Dendritic cell treated with granulocyte-macrophage colony-stimulating factor and Interleukin-4, amounts not matched to agents 40 ng/mL and 50 ng/mL, for 4 days (primary cell): ENCODE data around the gene EVA1C.
A peak's percentile ranks its signal among the peaks of the same experiment; 100 is the strongest.
"Not testable (repeated sequence)": the region's sequence is repeated elsewhere in the genome, so short reads cannot be mapped to it uniquely, and the experiment has no call there.

ENCODE experiments used
- H3K27ac Mint-ChIP-seq: one replicate; pipeline ENCODE4 v1.8.0; 2022; ENCODE audit warnings: mild to moderate bottlenecking, mixed read lengths
- H3K27me3 Mint-ChIP-seq: one replicate; pipeline ENCODE4 v1.8.0; 2022; ENCODE audit warnings: mild to moderate bottlenecking, mixed read lengths
- H3K36me3 Mint-ChIP-seq: one replicate; pipeline ENCODE4 v1.8.0; 2022; ENCODE audit warnings: low read depth, mixed read lengths
- H3K4me1 Mint-ChIP-seq: one replicate; pipeline ENCODE4 v1.8.0; 2022; ENCODE audit warnings: low read depth, mixed read lengths
- H3K4me3 Mint-ChIP-seq: one replicate; pipeline ENCODE4 v1.8.0; 2022; ENCODE audit warnings: mild to moderate bottlenecking, moderate library complexity, mixed read lengths
- H3K9me3 Mint-ChIP-seq: one replicate; pipeline ENCODE4 v1.8.0; 2022; ENCODE audit warnings: mixed read lengths
- intact Hi-C: fragments of 100-400 bp; cut with micrococcal nuclease; formaldehyde crosslinking; loops from one replicate; pipeline ENCODE4 v1.15.0; 2022

The EVA1C gene, protein sequence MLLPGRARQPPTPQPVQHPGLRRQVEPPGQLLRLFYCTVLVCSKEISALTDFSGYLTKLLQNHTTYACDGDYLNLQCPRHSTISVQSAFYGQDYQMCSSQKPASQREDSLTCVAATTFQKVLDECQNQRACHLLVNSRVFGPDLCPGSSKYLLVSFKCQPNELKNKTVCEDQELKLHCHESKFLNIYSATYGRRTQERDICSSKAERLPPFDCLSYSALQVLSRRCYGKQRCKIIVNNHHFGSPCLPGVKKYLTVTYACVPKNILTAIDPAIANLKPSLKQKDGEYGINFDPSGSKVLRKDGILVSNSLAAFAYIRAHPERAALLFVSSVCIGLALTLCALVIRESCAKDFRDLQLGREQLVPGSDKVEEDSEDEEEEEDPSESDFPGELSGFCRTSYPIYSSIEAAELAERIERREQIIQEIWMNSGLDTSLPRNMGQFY

GRCh38 chr21:32412162-32413014 is at the start of gene EVA1C:
Gene EVA1C (plus strand): TSS chr21:32412706. CDS start chr21:32412854, 148 bp downstream.
- Mint-ChIP-seq H3K9me3 (no peaks in the 10 kb centered on the region), H3K4me1 (peaks cover 15% of the 10 kb centered on the region), H3K27me3 (peaks cover 28% of the 10 kb centered on the region), H3K4me3 (peak within 1 kb of the TSS; percentile 89), H3K27ac (peak within 1 kb of the TSS; percentile 75), H3K36me3 (no peaks in the 10 kb centered on the region)
- intact Hi-C loops = loop anchor here (1.0 to 5.0 kb wide), 2 partner anchors 19 to 155 kb away; partner anchors contain the start of gene URB1

GRCh38 chr21:32364387-32364786 is 48.1 kb upstream of the EVA1C start:
- H3K4me1 Mint-ChIP-seq = no peaks in the 10 kb centered on the region
- H3K4me3 Mint-ChIP-seq = no peak overlapping the region
- intact Hi-C loops = no loop called here
- no peak overlapping the region for H3K27ac Mint-ChIP-seq
- H3K36me3 Mint-ChIP-seq = peaks cover 98% of the 10 kb centered on the region
- H3K27me3 Mint-ChIP-seq = no peaks in the 10 kb centered on the region
- no peaks in the 10 kb centered on the region for H3K9me3 Mint-ChIP-seq

GRCh38 chr21:32364796-32365195 is 47.7 kb upstream of the EVA1C start:
- Mint-ChIP-seq H3K4me3 (no peak overlapping the region), H3K36me3 (peaks cover 98% of the 10 kb centered on the region), H3K27ac (no peak overlapping the region), H3K4me1 (no peaks in the 10 kb centered on the region), H3K9me3 (no peaks in the 10 kb centered on the region), H3K27me3 (no peaks in the 10 kb centered on the region)
- intact Hi-C loops = no loop called here

DNA sequence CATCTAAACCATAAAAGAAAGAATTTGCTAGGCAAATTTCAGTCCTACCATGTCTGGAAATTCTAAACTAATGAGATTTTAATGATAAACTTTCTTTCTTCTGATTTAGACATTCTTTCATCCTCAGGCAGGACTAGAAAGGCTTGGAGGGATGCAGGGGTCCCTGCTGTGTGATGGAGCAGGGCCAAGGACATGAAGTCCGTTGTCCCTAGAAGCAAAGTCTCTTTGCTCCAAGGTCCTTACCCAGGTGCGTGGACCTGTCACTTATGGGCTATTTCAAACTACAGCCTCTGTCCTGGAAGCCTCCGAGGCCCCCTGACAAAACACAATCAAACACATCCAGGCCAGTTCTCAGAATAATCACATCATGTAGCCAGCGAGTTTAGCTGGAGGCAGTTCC is 46.3 kb upstream of the EVA1C start:
- H3K4me1 Mint-ChIP-seq = peaks cover 4% of the 10 kb centered on the region
- intact Hi-C loops = no loop called here

GRCh38 chr21:32367158-32367557 is 45.3 kb upstream of the EVA1C start:
- Mint-ChIP-seq H3K27me3 (no peaks in the 10 kb centered on the region), H3K27ac (no peak overlapping the region)

More for the DNA sequence above, 46.3 kb upstream of the EVA1C start:
- Mint-ChIP-seq H3K9me3 (no peaks in the 10 kb centered on the region), H3K27me3 (no peaks in the 10 kb centered on the region), H3K36me3 (peaks cover 95% of the 10 kb centered on the region), H3K4me3 (no peak overlapping the region), H3K27ac (no peak overlapping the region)

DNA sequence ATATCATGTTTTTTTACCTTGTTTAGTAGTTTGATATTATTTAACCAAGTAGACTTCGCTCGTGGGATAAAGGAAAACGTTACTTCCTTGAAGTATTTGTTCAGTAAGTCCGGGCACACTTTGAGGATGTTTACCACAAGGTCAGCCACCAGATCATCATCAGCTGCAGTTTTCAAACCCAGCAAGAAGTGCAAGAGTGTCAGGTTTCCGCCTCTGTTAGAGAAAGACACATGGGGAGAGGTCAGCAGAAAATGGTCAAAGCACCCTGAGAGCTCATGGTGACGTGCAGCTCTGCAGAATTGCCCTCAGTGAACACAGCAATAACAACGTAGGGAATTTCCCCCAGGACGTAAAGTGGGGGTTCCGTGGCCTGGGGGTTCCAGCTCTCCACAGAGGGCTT is 44.1 kb upstream of the EVA1C start:
- intact Hi-C loops = no loop called here
- Mint-ChIP-seq H3K4me3 (no peak overlapping the region), H3K4me1 (peaks cover 16% of the 10 kb centered on the region), H3K36me3 (peaks cover 90% of the 10 kb centered on the region), H3K27ac (no peak overlapping the region), H3K27me3 (no peaks in the 10 kb centered on the region), H3K9me3 (no peaks in the 10 kb centered on the region)

More at GRCh38 chr21:32367158-32367557, 45.3 kb upstream of the EVA1C start:
- Mint-ChIP-seq H3K4me1 (peaks cover 12% of the 10 kb centered on the region), H3K4me3 (no peak overlapping the region), H3K36me3 (peaks cover 91% of the 10 kb centered on the region), H3K9me3 (no peaks in the 10 kb centered on the region)
- intact Hi-C loops = no loop called here

DNA sequence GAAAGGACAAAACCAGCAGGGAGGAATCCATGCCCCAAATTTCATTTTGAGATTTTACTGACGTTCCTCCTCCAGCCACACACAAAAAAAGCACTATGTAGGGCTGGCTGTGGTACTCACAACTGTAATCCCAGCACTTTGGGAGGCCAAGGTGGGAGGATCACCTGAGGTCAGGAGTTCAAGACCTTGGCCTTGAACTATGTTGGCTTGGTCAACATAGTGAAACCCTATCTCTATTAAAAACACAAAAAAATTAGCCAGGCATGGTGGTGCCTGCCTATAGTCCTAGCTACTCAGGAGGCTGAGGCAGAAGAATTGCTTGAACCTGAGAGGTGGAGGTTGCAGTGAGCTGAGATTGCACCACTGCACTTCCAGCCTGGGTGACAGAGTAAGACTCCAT is 43.5 kb upstream of the EVA1C start:
- H3K9me3 Mint-ChIP-seq, H3K4me3 Mint-ChIP-seq, H3K27ac Mint-ChIP-seq, intact Hi-C loops, H3K27me3 Mint-ChIP-seq: not testable (repeated sequence)
- H3K36me3 Mint-ChIP-seq = peaks cover 84% of the 10 kb centered on the region
- peaks cover 16% of the 10 kb centered on the region for H3K4me1 Mint-ChIP-seq

GRCh38 chr21:32370998-32371766 is 41.3 kb upstream of the EVA1C start:
- no peak overlapping the region for H3K27ac Mint-ChIP-seq
- peaks cover 70% of the 10 kb centered on the region for H3K36me3 Mint-ChIP-seq
- no peaks in the 10 kb centered on the region for H3K9me3 Mint-ChIP-seq

DNA sequence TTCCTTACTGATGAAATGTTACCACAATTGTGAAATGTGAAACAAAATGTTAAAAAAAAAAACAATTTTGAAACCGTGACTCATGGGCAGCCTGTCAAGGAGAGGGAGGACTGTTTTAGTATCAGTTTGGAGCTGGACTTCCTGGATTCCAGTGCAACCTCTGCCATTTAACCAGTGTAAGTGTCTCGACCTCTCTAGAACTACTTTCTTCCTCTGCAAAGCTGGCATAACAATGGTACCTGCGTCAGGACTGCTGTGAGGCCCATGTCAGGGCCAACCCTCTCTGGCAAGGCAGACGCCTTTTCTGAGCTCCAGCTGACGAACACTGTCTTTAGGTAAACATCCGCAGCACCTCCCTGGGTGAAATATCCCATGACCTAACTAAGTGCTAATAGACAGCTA is 40.6 kb upstream of the EVA1C start:
- intact Hi-C loops = no loop called here
- Mint-ChIP-seq H3K27me3 (no peaks in the 10 kb centered on the region), H3K4me1 (peaks cover 16% of the 10 kb centered on the region), H3K4me3 (no peak overlapping the region), H3K27ac (peak overlapping the region; percentile 58), H3K36me3 (peaks cover 70% of the 10 kb centered on the region), H3K9me3 (no peaks in the 10 kb centered on the region)

More at GRCh38 chr21:32370998-32371766, 41.3 kb upstream of the EVA1C start:
- Mint-ChIP-seq H3K4me3 (no peak overlapping the region), H3K4me1 (peaks cover 16% of the 10 kb centered on the region), H3K27me3 (no peaks in the 10 kb centered on the region)
- intact Hi-C loops = no loop called here

- Mint-ChIP-seq H3K27ac (no peak overlapping the region), H3K9me3 (no peaks in the 10 kb centered on the region), H3K27me3 (no peaks in the 10 kb centered on the region), H3K4me3 (no peak overlapping the region), H3K36me3 (peaks cover 70% of the 10 kb centered on the region), H3K4me1 (peaks cover 16% of the 10 kb centered on the region)
- intact Hi-C loops = no loop called here
Measured at GRCh38 chr21:32372755-32373154, 39.8 kb upstream of the EVA1C start.

GRCh38 chr21:32377506-32377905 is 35.0 kb upstream of the EVA1C start:
- Mint-ChIP-seq H3K27me3 (no peaks in the 10 kb centered on the region), H3K4me3 (no peak overlapping the region), H3K4me1 (no peaks in the 10 kb centered on the region), H3K36me3 (peaks cover 77% of the 10 kb centered on the region), H3K9me3 (no peaks in the 10 kb centered on the region), H3K27ac (no peak overlapping the region)
- intact Hi-C loops = no loop called here

GRCh38 chr21:32377991-32378390 is 34.5 kb upstream of the EVA1C start:
- peaks cover 78% of the 10 kb centered on the region for H3K36me3 Mint-ChIP-seq
- intact Hi-C loops = no loop called here
- no peaks in the 10 kb centered on the region for H3K27me3 Mint-ChIP-seq
- no peaks in the 10 kb centered on the region for H3K4me1 Mint-ChIP-seq
- no peaks in the 10 kb centered on the region for H3K9me3 Mint-ChIP-seq
- no peak overlapping the region for H3K27ac Mint-ChIP-seq
- H3K4me3 Mint-ChIP-seq = no peak overlapping the region

- H3K4me1 Mint-ChIP-seq = no peaks in the 10 kb centered on the region
- H3K27me3 Mint-ChIP-seq = no peaks in the 10 kb centered on the region
- peaks cover 84% of the 10 kb centered on the region for H3K36me3 Mint-ChIP-seq
- H3K4me3 Mint-ChIP-seq = no peak overlapping the region
- intact Hi-C loops = no loop called here
- no peak overlapping the region for H3K27ac Mint-ChIP-seq
- no peaks in the 10 kb centered on the region for H3K9me3 Mint-ChIP-seq
Measured at GRCh38 chr21:32378956-32379355, 33.5 kb upstream of the EVA1C start.
